PFSK-1 (cell line): ENCODE measurements around the gene BSDC1.

ENCODE experiments used
- FOXP2 ChIP-seq: optimal IDR thresholded peaks from 2 replicates; pipeline ENCODE3; 2011; ENCODE audit warnings: borderline replicate concordance, control low read depth, inconsistent platforms; ENCODE audit not compliant: insufficient read depth; ENCODE audit errors: extremely low read length, extremely low read depth
- POLR2AphosphoS5 ChIP-seq: IDR thresholded peaks from 2 replicates; pipeline ENCODE4 v1.6.1; 2012; ENCODE audit warnings: low read depth, mild to moderate bottlenecking, control low read depth, low read length, moderate library complexity
- REST ChIP-seq, 2 experiments: IDR thresholded peaks; 2 replicates each; pipeline versions ENCODE4 v1.6.1 to v1.8.0; 2011 to 2012; ENCODE audit warnings: low read depth in 2 of 2, low read length in 2 of 2, control low read depth in 1 of 2, inconsistent platforms in 1 of 2, mild to moderate bottlenecking in 1 of 2, moderate library complexity in 1 of 2; ENCODE audit not compliant: insufficient read depth in 1 of 2
- SIN3A ChIP-seq: IDR thresholded peaks from 2 replicates; pipeline ENCODE4 v1.6.1; 2012; ENCODE audit warnings: mild to moderate bottlenecking, low read length, moderate library complexity, borderline replicate concordance; ENCODE audit not compliant: insufficient read depth
- TAF1 ChIP-seq: IDR thresholded peaks from 2 replicates; pipeline ENCODE4 v1.6.1; 2012; ENCODE audit warnings: low read length, control low read depth, borderline replicate concordance; ENCODE audit not compliant: insufficient read depth

BSDC1 gene

GRCh38 chr1:32364836-32365235, 29.4 kb downstream of the BSDC1 start:
- TF ChIP-seq FOXP2 (no peak), SIN3A (no peak), REST (IDR thresholded peaks at IDR 0.05; ENCODE audit: insufficient read depth in 1 of 2, low read depth in 2 of 2, low read length in 2 of 2) (no peak), POLR2AphosphoS5 (no peak), TAF1 (no peak)

GRCh38 chr1:32363713-32364112, 30.5 kb downstream of the BSDC1 start:
- TF ChIP-seq FOXP2: no peak
- TF ChIP-seq SIN3A: no peak
- no peak for TF ChIP-seq POLR2AphosphoS5
- TF ChIP-seq REST (IDR thresholded peaks at IDR 0.05; ENCODE audit: insufficient read depth in 1 of 2, low read depth in 2 of 2, low read length in 2 of 2): no peak

- TF ChIP-seq SIN3A (no peak), POLR2AphosphoS5 (no peak), FOXP2 (no peak), TAF1 (no peak), REST (IDR thresholded peaks at IDR 0.05; ENCODE audit: insufficient read depth in 1 of 2, low read depth in 2 of 2, low read length in 2 of 2) (no peak)
Measured at GRCh38 chr1:32362474-32363313, 31.5 kb downstream of the BSDC1 start, which contains the start of the genes FAM229A and TSSK3. TSS of gene FAM229A (minus strand) at chr1:32362485. CDS start at chr1:32362091, 394 bp downstream. TSS of gene TSSK3 (plus strand) at chr1:32362539. CDS start at chr1:32362702, 163 bp downstream.

DNA sequence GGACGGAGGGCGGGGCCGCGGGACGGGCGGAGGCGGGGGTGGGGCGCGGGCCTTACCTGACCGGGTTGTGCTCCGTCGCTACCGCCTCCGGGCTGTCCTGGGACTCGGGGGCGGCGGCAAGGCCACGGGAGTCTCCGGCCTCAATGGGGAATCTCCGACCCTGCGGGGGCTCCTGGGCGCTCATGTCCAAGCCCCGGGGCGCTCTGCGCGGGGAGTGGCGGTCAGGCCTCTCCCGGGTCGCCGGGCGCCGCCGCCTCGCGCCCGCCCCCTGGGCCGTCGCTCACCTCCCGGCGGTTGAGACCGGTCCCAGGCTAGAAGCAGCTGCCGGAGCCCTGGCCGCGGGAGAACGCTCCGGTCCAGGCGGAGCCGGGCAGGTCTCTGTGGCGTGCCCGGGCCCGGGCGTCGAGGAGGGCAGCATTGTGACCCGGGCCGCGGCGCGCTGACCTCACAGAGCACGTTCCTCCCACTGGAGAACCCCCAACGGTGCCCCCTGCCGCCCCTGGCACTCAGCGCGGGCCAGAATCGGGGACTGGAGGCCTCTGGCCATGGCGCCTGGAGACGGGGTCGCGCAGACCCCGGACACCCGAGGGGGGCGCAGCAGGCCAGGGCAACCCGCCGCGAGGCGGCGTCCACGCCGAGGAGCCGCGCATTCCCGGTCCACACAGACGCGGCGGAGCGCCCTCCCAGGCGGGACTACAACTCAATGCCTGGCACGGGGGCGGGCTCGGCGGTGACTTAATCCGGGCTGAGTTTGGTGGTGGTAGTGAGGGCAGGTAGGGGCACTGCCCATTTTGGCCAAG, 32.4 kb downstream of the BSDC1 start:
- TF ChIP-seq REST (IDR thresholded peaks at IDR 0.05; ENCODE audit: insufficient read depth in 1 of 2, low read depth in 2 of 2, low read length in 2 of 2): no peak
- TF ChIP-seq SIN3A: no peak
- no peak for TF ChIP-seq POLR2AphosphoS5
- TF ChIP-seq FOXP2: no peak
- no peak for TF ChIP-seq TAF1
